HEK293T (cell line): ENCODE measurements around the gene CCNYL1.

ENCODE experiments used
- ARNT ChIP-seq: fragments of 450-650 bp; IDR thresholded peaks from 2 replicates; pipeline ENCODE4 v1.6.1; 2017; ENCODE audit warnings: mild to moderate bottlenecking
- CTBP1 ChIP-seq: fragments of 450-650 bp; IDR thresholded peaks from 2 replicates; pipeline ENCODE4 v1.6.1; 2016; ENCODE audit warnings: borderline replicate concordance
- FOXA1 ChIP-seq: fragments of 450-650 bp; IDR thresholded peaks from 2 replicates; pipeline ENCODE4 v1.6.1; 2016; ENCODE audit warnings: mild to moderate bottlenecking
- FOXK2 ChIP-seq: fragments of 450-650 bp; IDR thresholded peaks from 2 replicates; pipeline ENCODE4 v1.6.1; 2016; ENCODE audit warnings: mild to moderate bottlenecking
- HDGF ChIP-seq: fragments of 450-650 bp; IDR thresholded peaks from 2 replicates; pipeline ENCODE4 v1.6.1; 2017; ENCODE audit warnings: antibody characterized with exemption, borderline replicate concordance
- L3MBTL2 ChIP-seq: fragments of 450-650 bp; conservative IDR thresholded peaks from 2 replicates; pipeline ENCODE4 v1.6.1; 2016; ENCODE audit warnings: mild to moderate bottlenecking
- NFRKB ChIP-seq: fragments of 450-650 bp; IDR thresholded peaks from 2 replicates; pipeline ENCODE4 v1.6.1; 2016; ENCODE audit warnings: mild to moderate bottlenecking, moderate library complexity
- PKNOX1 ChIP-seq: fragments of 450-650 bp; IDR thresholded peaks from 2 replicates; pipeline ENCODE4 v1.6.1; 2016
- SUZ12 ChIP-seq: fragments of 450-650 bp; IDR thresholded peaks from 2 replicates; pipeline ENCODE4 v1.6.1; 2016; ENCODE audit warnings: mild to moderate bottlenecking

GRCh38 chr2:207681431-207681830 lies 30.0 kb upstream of the CCNYL1 start:
- no peak for TF ChIP-seq PKNOX1
- no peak for TF ChIP-seq SUZ12
- no peak for TF ChIP-seq ARNT
- no peak for TF ChIP-seq NFRKB
- TF ChIP-seq CTBP1, result no peak
- TF ChIP-seq L3MBTL2, result no peak
- no peak for TF ChIP-seq FOXA1
- TF ChIP-seq FOXK2, result no peak
- no peak for TF ChIP-seq HDGF
